Heart left ventricle (tissue), 16 donors: Measurements from ENCODE around the gene SRSF8. TPM values are rescaled to one million over a fixed set of nuclear protein-coding genes. Genes with fewer than 3 reads are reported as not detected.

ENCODE experiments used
- ATAC-seq, 4 donors: fragments of 200-7000 bp; cut with Tn5 transposase; one replicate each; pipeline ENCODE4 v1.9.1; 2020 to 2022; ENCODE audit warnings: moderate library complexity in 4 of 4, mild to moderate bottlenecking in 3 of 4, moderate number of reproducible peaks in 1 of 4
- DNase-seq, 5 donors: peaks; one replicate each; pipeline ENCODE4 v3.0.0-alpha.2; 2020
- H3K27ac ChIP-seq, 12 donors: fragments of 200-600 bp; sonication (generic) in 4 of 12; one replicate each; pipeline versions ENCODE4 v1.5.0 to v1.8.0; 2016 to 2022; ENCODE audit warnings: mild to moderate bottlenecking in 2 of 12
- H3K27me3 ChIP-seq, 9 donors: fragments of 200-600 bp; sonication (generic) in 2 of 9; one replicate each; pipeline versions ENCODE4 v1.5.1 to v1.8.0; 2016 to 2022; ENCODE audit warnings: mild to moderate bottlenecking in 3 of 9
- H3K36me3 ChIP-seq, 9 donors: fragments of 200-600 bp; sonication (generic) in 2 of 9; one replicate each; pipeline versions ENCODE4 v1.5.0 to v1.8.0; 2018 to 2022; ENCODE audit warnings: mild to moderate bottlenecking in 2 of 9
- H3K4me1 ChIP-seq, 12 donors: fragments of 200-600 bp; sonication (generic) in 4 of 12; one replicate each; pipeline versions ENCODE4 v1.5.0 to v1.8.0; 2016 to 2022; ENCODE audit warnings: mild to moderate bottlenecking in 3 of 12
- H3K4me3 ChIP-seq, 12 donors: fragments of 200-600 bp; sonication (generic) in 4 of 12; one replicate each; pipeline versions ENCODE4 v1.5.0 to v1.8.0; 2017 to 2022; ENCODE audit warnings: mild to moderate bottlenecking in 9 of 12, moderate library complexity in 4 of 12
- H3K9me3 ChIP-seq, 12 donors: fragments of 200-600 bp; sonication (generic) in 4 of 12; one replicate each; pipeline versions ENCODE4 v1.5.0 to v1.8.0; 2016 to 2022; ENCODE audit warnings: mild to moderate bottlenecking in 1 of 12
- POLR2A ChIP-seq, 2 donors: fragments of 450-650 bp; IDR thresholded peaks; one replicate each; pipeline ENCODE4 v1.6.1; 2017; ENCODE audit warnings: antibody characterized with exemption in 2 of 2, mild to moderate bottlenecking in 2 of 2, moderate library complexity in 2 of 2
- WGBS, 4 donors: extraction: QIAGEN DNeasy Blood & Tissue Kit in 2 of 4; methylation state at CpG; one replicate each; pipeline versions ENCODE4 v1.1.5 to v1.1.7; 2013 to 2018; 5-methylcytosine and 5-hydroxymethylcytosine counted together
- intact Hi-C, 10 donors: fragments of 100-400 bp; cut with DNase I; formaldehyde crosslinking; loops; one replicate each; pipeline versions ENCODE4 v1.11.1 to v1.14.2; 2022
- polyA plus RNA-seq, 2 donors: library from polyadenylated mRNA; stranded (reverse); fragments of 200-250 nt; gene quantifications; one replicate each; pipeline ENCODE4 v1.2.3, GENCODE V29; 2013
- total RNA-seq, 9 donors: library from RNA; depleted of rRNA in 2 of 9; stranded (reverse); fragments of >200 nt in 2 of 9; fragmentation: NEBNext Ultra II Directional in 3 of 9; extraction: Animal tissue kit (Norgen Biotek cat#: 25700) in 3 of 9; gene quantifications; one replicate each; pipeline versions ENCODE4 v1.1.0 to v1.2.4, GENCODE V29; 2016 to 2023
- TF ChIP-seq, protein P1 (sequence below), 12 donors: fragments of 200-600 bp; sonication (generic) in 4 of 12; IDR thresholded peaks; one replicate each; pipeline versions ENCODE4 v1.5.0 to v1.8.0; 2018 to 2022; ENCODE audit warnings: antibody characterized with exemption in 12 of 12, mild to moderate bottlenecking in 5 of 12
- donor health status: ischemic (EF 13 %, LVEDD 7.1; RV severe dilation, severe dysfunction).
- donor health status: healthy with polysubstance abuse.
- donor health status: DM: no; HTN: yes; CAD: no.
- donor health status: DM: no; HTN: no; CAD: no.
- donor health status: ischemic (EF 25% LVEDD 6.9; RV normal size, moderate dysfunction).
- donor health status: ischemic (EF 25% LVEDD 5.7; RV mildly dilated, moderate dysfunction).
- donor health status: healthy.
- donor health status: DM: yes; HTN: yes; CAD: no.
- donor health status: ischemic (EF 35%, LVEDD 5.7; RV mildly dilated, moderate dysfunction).
- donor health status: nonischemic (EF 11% LVEDD 7.7; RV severe dilation, severe dysfunction).
- donor health status: DM: yes; HTN: yes; CAD: no.
- donor health status: PGD.
- donor health status: ischemic (EF 29% LVEDD 5.4; RV normal size, mild dysfunction).
- donor health status: nonischemic (EF 23%, LVEDD 6.1; RV moderate dilation, normal function).

Gene SRSF8
- total and polyA plus RNA-seq, 11 donors = 20.0 to 26.5 (median 22.7) TPM

DNA sequence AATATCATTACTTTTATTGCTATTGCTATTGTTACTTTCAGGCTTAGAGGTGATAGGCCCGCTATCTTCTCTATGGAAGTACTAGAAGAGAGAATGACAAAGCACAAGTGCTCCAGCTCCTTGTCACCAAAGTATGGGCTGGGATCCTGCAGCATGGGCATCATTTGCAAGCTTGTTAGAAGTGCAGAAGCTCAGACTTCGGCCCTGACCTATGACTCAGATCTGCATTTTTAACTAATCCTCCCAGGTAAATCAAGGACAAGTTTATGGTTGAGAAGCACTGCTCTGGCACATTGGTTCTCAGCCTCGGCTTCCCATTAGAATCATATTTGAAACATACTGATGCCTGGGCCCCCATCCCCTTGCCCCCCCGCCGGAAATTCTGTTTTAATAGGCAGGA, 14.3 kb downstream of the SRSF8 start:
- no peaks in the 10 kb centered on the region for H3K9me3 ChIP-seq
- peak overlapping the region in 3 of 12 donors; percentile 21 to 42 (median 39) for H3K27ac ChIP-seq
- 63 to 73% (median 67%) methylated on average over 5 of the region's 5 CpGs for WGBS, 4 donors
- H3K36me3 ChIP-seq = no peaks in the 10 kb centered on the region
- ATAC-seq (no peak), DNase-seq (no peak)
- H3K4me3 ChIP-seq = no peak overlapping the region
- TF ChIP-seq, protein P1, sequence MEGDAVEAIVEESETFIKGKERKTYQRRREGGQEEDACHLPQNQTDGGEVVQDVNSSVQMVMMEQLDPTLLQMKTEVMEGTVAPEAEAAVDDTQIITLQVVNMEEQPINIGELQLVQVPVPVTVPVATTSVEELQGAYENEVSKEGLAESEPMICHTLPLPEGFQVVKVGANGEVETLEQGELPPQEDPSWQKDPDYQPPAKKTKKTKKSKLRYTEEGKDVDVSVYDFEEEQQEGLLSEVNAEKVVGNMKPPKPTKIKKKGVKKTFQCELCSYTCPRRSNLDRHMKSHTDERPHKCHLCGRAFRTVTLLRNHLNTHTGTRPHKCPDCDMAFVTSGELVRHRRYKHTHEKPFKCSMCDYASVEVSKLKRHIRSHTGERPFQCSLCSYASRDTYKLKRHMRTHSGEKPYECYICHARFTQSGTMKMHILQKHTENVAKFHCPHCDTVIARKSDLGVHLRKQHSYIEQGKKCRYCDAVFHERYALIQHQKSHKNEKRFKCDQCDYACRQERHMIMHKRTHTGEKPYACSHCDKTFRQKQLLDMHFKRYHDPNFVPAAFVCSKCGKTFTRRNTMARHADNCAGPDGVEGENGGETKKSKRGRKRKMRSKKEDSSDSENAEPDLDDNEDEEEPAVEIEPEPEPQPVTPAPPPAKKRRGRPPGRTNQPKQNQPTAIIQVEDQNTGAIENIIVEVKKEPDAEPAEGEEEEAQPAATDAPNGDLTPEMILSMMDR (IDR thresholded peaks at IDR 0.05) = no peak
- no peak for TF ChIP-seq POLR2A (IDR thresholded peaks at IDR 0.05)
- peaks cover 0 to 31% (median 6%) of the 10 kb centered on the region in 12 donors for H3K4me1 ChIP-seq
- H3K27me3 ChIP-seq = no peaks in the 10 kb centered on the region
- intact Hi-C loops = loop anchor here in 1 of 10 donors (10.0 kb wide), 1 partner anchor 684 kb away; no protein-coding TSS in a partner anchor

DNA sequence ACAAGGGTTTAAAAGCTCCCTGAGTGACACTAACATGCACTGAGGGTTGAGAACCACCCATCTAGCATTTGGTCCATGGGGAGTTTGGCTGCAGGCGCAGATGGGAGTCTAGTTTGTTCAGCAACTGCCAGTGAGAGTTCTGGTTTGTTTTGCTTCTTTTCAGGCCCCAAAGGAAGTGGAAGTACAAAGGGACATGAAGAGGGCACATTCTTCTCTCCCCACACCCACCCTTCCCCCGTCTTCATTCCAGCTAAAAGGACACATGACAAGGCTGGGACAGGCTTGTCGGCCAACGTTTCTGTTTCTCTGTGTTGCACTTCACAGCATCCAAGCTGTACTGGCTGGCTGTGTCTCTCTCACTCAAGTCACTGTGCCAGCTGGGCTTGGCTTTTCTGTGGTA, 14.7 kb downstream of the SRSF8 start:
- H3K27me3 ChIP-seq = no peaks in the 10 kb centered on the region
- H3K9me3 ChIP-seq = no peaks in the 10 kb centered on the region
- H3K27ac ChIP-seq = peak overlapping the region in 9 of 12 donors; percentile 3 to 74 (median 52)
- peak in 4 of 5 donors; percentile 25 to 56 (median 32) for DNase-seq
- H3K36me3 ChIP-seq = no peaks in the 10 kb centered on the region
- H3K4me3 ChIP-seq = no peak overlapping the region
- ATAC-seq = peak; percentile 69 to 81 (median 76)
- 29 to 44% (median 34%) methylated on average over 4 of the region's 4 CpGs for WGBS, 4 donors
- peaks cover 0 to 30% (median 3%) of the 10 kb centered on the region in 12 donors for H3K4me1 ChIP-seq
- TF ChIP-seq, protein P1 (IDR thresholded peaks at IDR 0.05) = no peak
- TF ChIP-seq POLR2A (IDR thresholded peaks at IDR 0.05) = no peak
- intact Hi-C loops = loop anchor here in 1 of 10 donors (10.0 kb wide), 1 partner anchor 683 kb away; no protein-coding TSS in a partner anchor

DNA sequence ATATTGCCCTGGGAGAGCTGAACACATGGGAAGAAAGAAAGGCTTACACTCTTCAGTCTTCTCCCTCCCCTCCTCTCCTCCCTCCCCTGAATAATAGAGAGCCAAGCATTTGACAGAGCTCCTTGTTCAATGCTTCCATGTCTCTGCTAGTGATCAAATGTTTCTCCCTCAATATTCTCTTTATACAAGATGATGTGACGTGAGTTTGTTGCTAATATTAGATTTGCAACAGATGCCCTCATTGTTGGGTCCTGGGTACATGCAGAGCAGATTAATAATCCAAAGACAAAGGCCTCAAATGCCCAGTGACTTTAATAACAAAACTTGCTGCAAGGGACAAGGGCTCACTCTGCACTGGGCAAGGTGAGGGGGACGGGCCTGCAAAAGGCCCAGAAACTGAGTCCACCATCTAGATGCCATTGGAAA, 15.9 kb downstream of the SRSF8 start:
- no peak for ATAC-seq
- peak overlapping the region in 3 of 12 donors; percentile 59 to 74 (median 71) for H3K27ac ChIP-seq
- no peaks in the 10 kb centered on the region for H3K27me3 ChIP-seq
- no peaks in the 10 kb centered on the region for H3K9me3 ChIP-seq
- no peak for DNase-seq
- intact Hi-C loops = loop anchor here in 1 of 10 donors (10.0 kb wide), 1 partner anchor 682 kb away; no protein-coding TSS in a partner anchor
- no peaks in the 10 kb centered on the region for H3K36me3 ChIP-seq
- WGBS, 4 donors = 79 to 97% (median 92%) methylated on average over 2 of the region's 2 CpGs
- TF ChIP-seq, protein P1 (IDR thresholded peaks at IDR 0.05) = no peak
- TF ChIP-seq POLR2A (IDR thresholded peaks at IDR 0.05) = no peak
- peaks cover 0 to 20% (median 3%) of the 10 kb centered on the region in 12 donors for H3K4me1 ChIP-seq
- no peak overlapping the region for H3K4me3 ChIP-seq

DNA sequence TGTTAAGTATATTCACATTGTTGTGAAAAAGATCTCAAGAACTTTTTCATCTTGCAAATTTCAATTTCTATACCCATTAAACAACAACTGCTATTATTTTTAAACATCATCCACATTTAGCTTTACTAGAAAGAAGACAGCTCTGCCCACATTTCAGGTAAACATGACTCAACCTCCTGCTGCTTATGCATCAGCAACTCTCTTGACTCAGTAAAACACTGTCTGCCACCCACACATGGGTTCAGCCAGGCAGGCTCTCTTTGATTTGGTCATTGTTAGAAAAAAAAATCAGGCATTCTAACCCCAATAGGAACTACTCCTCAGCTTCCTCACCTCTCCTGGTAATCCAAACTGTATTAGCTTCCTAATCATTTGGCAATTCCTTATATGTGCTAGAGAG, 17.8 kb downstream of the SRSF8 start:
- Histone ChIP-seq H3K27ac (no peak overlapping the region), H3K9me3 (no peaks in the 10 kb centered on the region), H3K4me3 (no peak overlapping the region), H3K27me3 (no peaks in the 10 kb centered on the region), H3K36me3 (no peaks in the 10 kb centered on the region), H3K4me1 (peaks cover 0 to 20% (median 8%) of the 10 kb centered on the region in 12 donors)
- no peak for DNase-seq
- no peak for ATAC-seq
- TF ChIP-seq, protein P1 (IDR thresholded peaks at IDR 0.05) = no peak
- no peak for TF ChIP-seq POLR2A (IDR thresholded peaks at IDR 0.05)
- intact Hi-C loops = loop anchor here in 1 of 10 donors (10.0 kb wide), 1 partner anchor 680 kb away; no protein-coding TSS in a partner anchor
